Aorta (tissue), 5 donors: ENCODE measurements around the gene CCL5. TPM values are rescaled to one million over a fixed set of nuclear protein-coding genes. Genes with fewer than 3 reads are reported as not detected.

Experiments
- ATAC-seq: fragments of 200-7000 bp; cut with Tn5 transposase; one replicate; pipeline ENCODE4 v1.9.1; 2022; ENCODE audit warnings: moderate library complexity; ENCODE audit not compliant: low FRiP score
- DNase-seq, 2 donors: peaks; one replicate each; pipeline ENCODE4 v3.0.0-alpha.2; 2020
- H3K27ac ChIP-seq, 2 donors: one replicate each; pipeline ENCODE4 v1.5.1; 2013; ENCODE audit warnings: low read length in 2 of 2, mild to moderate bottlenecking in 2 of 2, moderate library complexity in 2 of 2, control low read depth in 1 of 2, inconsistent platforms in 1 of 2, low read depth in 1 of 2
- H3K27me3 ChIP-seq, 2 donors: one replicate each; pipeline ENCODE4 v1.6.1; 2013; ENCODE audit warnings: control low read depth in 1 of 2, low read length in 1 of 2, mild to moderate bottlenecking in 1 of 2, moderate library complexity in 1 of 2; ENCODE audit not compliant: insufficient read depth in 2 of 2, control insufficient read depth in 1 of 2
- H3K36me3 ChIP-seq, 2 donors: one replicate each; pipeline ENCODE4 v1.6.1; 2013; ENCODE audit warnings: control low read depth in 1 of 2, low read length in 1 of 2, mild to moderate bottlenecking in 1 of 2; ENCODE audit not compliant: insufficient read depth in 2 of 2, control insufficient read depth in 1 of 2
- H3K4me1 ChIP-seq, 2 donors: one replicate each; pipeline ENCODE4 v1.6.1; 2013; ENCODE audit warnings: low read length in 2 of 2, control low read depth in 1 of 2, mild to moderate bottlenecking in 1 of 2, moderate library complexity in 1 of 2; ENCODE audit not compliant: insufficient read depth in 2 of 2, control insufficient read depth in 1 of 2
- H3K4me3 ChIP-seq, 2 donors: one replicate each; pipeline ENCODE4 v1.5.1; 2013; ENCODE audit warnings: low read length in 2 of 2, control low read depth in 1 of 2, mild to moderate bottlenecking in 1 of 2
- H3K9me3 ChIP-seq: one replicate; pipeline ENCODE4 v1.6.1; 2013; ENCODE audit warnings: mild to moderate bottlenecking, low read length; ENCODE audit not compliant: control insufficient read depth
- WGBS, 2 donors: extraction: QIAGEN DNeasy Blood & Tissue Kit; methylation state at CpG; one replicate each; pipeline ENCODE4 v1.1.7; 2013; 5-methylcytosine and 5-hydroxymethylcytosine counted together
- intact Hi-C, 2 donors: fragments of 100-400 bp; cut with DNase I; formaldehyde crosslinking; loops; one replicate each; pipeline versions ENCODE4 v1.14.2 to v1.15.0; 2022
- polyA plus RNA-seq, 2 donors: library from polyadenylated mRNA; stranded (reverse); fragments of 200-250 nt; gene quantifications; one replicate each; pipeline ENCODE4 v1.2.3, GENCODE V29; 2013
- total RNA-seq, 2 donors: library from RNA; stranded (reverse); fragmentation: NEBNext Ultra II Directional; extraction: Animal tissue kit (Norgen Biotek cat#: 25700); gene quantifications; one replicate each; pipeline ENCODE4 v1.2.1, GENCODE V29; 2021
- donor health status: healthy with polysubstance abuse.
- donor health status: Bipolar disorder and iron deficiency.
- donor health status: DM: no; HTN: no; CAD: no.
- donor health status: DM: no; HTN: no; CAD: no.
- donor health status: DM: yes; HTN: yes; CAD: no.

Gene CCL5
- total and polyA plus RNA-seq, 4 donors, result 1.5 to 9.4 (median 7.1) TPM

- H3K36me3 ChIP-seq, result peaks cover 9 to 17% of the 10 kb centered on the region in 2 donors
- H3K27ac ChIP-seq, result no peak overlapping the region
- no peak for ATAC-seq
- no peak for DNase-seq
- WGBS, 2 donors, result 96 to 97% methylated on average over 19 of the region's 19 CpGs
- no peaks in the 10 kb centered on the region for H3K9me3 ChIP-seq
- intact Hi-C loops, result no loop called here
- no peak overlapping the region for H3K4me3 ChIP-seq
- H3K4me1 ChIP-seq, result no peaks in the 10 kb centered on the region
- no peaks in the 10 kb centered on the region for H3K27me3 ChIP-seq
Measured at GRCh38 chr17:35844547-35844946, 35.6 kb downstream of the CCL5 start.

DNA sequence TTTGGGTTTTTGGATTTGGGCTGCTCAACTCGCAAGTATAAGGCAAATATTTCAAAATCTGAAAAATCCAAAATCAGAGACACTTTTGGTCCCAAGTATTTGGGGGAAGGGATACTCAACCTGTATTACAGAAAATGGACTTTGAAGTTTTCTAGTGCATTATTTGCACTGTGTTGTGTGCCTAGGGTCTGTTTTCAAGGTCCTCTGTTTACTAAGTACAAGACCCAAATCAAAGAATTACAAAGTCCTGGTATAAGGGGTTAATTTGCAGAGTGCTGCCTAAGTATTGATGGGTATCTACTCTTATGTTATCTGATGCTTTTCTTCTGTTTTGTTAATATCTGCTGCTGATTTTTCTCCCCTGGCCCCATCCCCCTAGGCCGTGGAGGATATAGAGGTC, 36.5 kb downstream of the CCL5 start:
- intact Hi-C loops, result no loop called here
- no peaks in the 10 kb centered on the region for H3K9me3 ChIP-seq
- no peaks in the 10 kb centered on the region for H3K27me3 ChIP-seq
- no peak overlapping the region for H3K27ac ChIP-seq
- DNase-seq, result no peak
- no peak overlapping the region for H3K4me3 ChIP-seq
- no peak for ATAC-seq
- WGBS, 2 donors, result 96 to 100% methylated on average over 2 of the region's 2 CpGs
- no peaks in the 10 kb centered on the region for H3K4me1 ChIP-seq
- H3K36me3 ChIP-seq, result peaks cover 9 to 17% of the 10 kb centered on the region in 2 donors

GRCh38 chr17:35842239-35842638, 37.9 kb downstream of the CCL5 start:
- ATAC-seq (no peak), DNase-seq (no peak)
- no peak overlapping the region for H3K27ac ChIP-seq
- H3K4me1 ChIP-seq, result no peaks in the 10 kb centered on the region
- no peaks in the 10 kb centered on the region for H3K9me3 ChIP-seq
- no peak overlapping the region for H3K4me3 ChIP-seq
- intact Hi-C loops, result no loop called here
- peaks cover 2 to 14% of the 10 kb centered on the region in 2 donors for H3K36me3 ChIP-seq
- H3K27me3 ChIP-seq, result no peaks in the 10 kb centered on the region
- WGBS, 2 donors, result 97% methylated on average over 5 of the region's 5 CpGs

DNA sequence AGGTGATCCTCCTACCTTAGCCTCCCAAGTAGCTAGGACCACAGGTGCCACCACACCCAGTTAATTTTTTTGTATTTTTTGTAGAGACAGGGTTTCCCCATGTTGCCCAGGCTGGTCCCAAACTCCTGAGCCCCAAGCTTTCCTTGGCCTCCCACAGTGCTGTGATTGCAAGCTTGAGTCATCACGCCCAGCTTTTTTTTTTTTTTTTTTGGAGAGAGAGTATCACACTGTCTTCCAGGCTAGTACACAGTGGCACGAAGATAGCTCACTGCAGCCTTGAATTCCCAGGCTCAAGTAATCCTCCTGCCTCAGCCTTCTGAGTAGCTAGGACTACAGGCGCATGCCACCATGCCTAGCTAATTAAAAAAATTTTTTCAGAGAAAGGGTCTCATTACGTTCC, 38.7 kb downstream of the CCL5 start:
- Histone ChIP-seq H3K27ac (no peak overlapping the region), H3K36me3 (peaks cover 2 to 14% of the 10 kb centered on the region in 2 donors), H3K4me3 (no peak overlapping the region), H3K27me3 (no peaks in the 10 kb centered on the region), H3K9me3 (no peaks in the 10 kb centered on the region), H3K4me1 (no peaks in the 10 kb centered on the region)
- WGBS, 2 donors, result 75 to 80% methylated on average over 4 of the region's 4 CpGs
- intact Hi-C loops, result no loop called here
- ATAC-seq (no peak), DNase-seq (no peak)

- 63 to 85% methylated on average over 3 of the region's 3 CpGs for WGBS, 2 donors
- DNase-seq (no peak), ATAC-seq (no peak)
- no peak overlapping the region for H3K4me3 ChIP-seq
- intact Hi-C loops, result no loop called here
- H3K9me3 ChIP-seq, result no peaks in the 10 kb centered on the region
- H3K27ac ChIP-seq, result no peak overlapping the region
- no peaks in the 10 kb centered on the region for H3K27me3 ChIP-seq
- no peaks in the 10 kb centered on the region for H3K4me1 ChIP-seq
- peaks cover 2 to 14% of the 10 kb centered on the region in 2 donors for H3K36me3 ChIP-seq
Measured at GRCh38 chr17:35841101-35841500, 39.1 kb downstream of the CCL5 start.

GRCh38 chr17:35825206-35825605, 55.0 kb downstream of the CCL5 start:
- ATAC-seq (no peak), DNase-seq (no peak)
- H3K4me1 ChIP-seq, result no peaks in the 10 kb centered on the region
- 94 to 96% methylated on average over 1 of the region's 1 CpG for WGBS, 2 donors
- peaks cover 0 to 2% of the 10 kb centered on the region in 2 donors for H3K36me3 ChIP-seq
- H3K27me3 ChIP-seq, result no peaks in the 10 kb centered on the region
- H3K9me3 ChIP-seq, result no peaks in the 10 kb centered on the region
- no peak overlapping the region for H3K27ac ChIP-seq
- intact Hi-C loops, result no loop called here
- no peak overlapping the region for H3K4me3 ChIP-seq

Other genes starting within 250 kb of the CCL5 start
- gene RASL10B, start 148.7 kb downstream of the CCL5 start, total RNA-seq, result 1 to 10 TPM; 1.3 to 3.5 TPM
- 1 to 10 TPM in 1 of 2 donors, under 1 TPM in 1; 0.31 to 1.3 TPM for gene RASL10B, start 148.7 kb downstream of the CCL5 start, polyA plus RNA-seq
- gene GAS2L2, start 127.1 kb downstream of the CCL5 start, total RNA-seq, result not detected
- under 1 TPM in 1 of 2 donors, not detected in 1; 0.05 TPM for gene GAS2L2, start 127.1 kb downstream of the CCL5 start, polyA plus RNA-seq
- not detected for gene C17orf50, start 119.5 kb downstream of the CCL5 start, total RNA-seq
- gene C17orf50, start 119.5 kb downstream of the CCL5 start, polyA plus RNA-seq, result not detected
- gene MMP28, start 84.7 kb downstream of the CCL5 start, total RNA-seq, result 1 to 10 TPM; 4.5 to 6.4 TPM
- 1 to 10 TPM; 1.5 to 5.4 TPM for gene MMP28, start 84.7 kb downstream of the CCL5 start, polyA plus RNA-seq
- 100 to 1,000 TPM; 136 to 167 TPM for gene TAF15, start 70.9 kb downstream of the CCL5 start, total RNA-seq
- 100 to 1,000 TPM in 1 of 2 donors, 10 to 100 TPM in 1; 86.2 to 143 TPM for gene TAF15, start 70.9 kb downstream of the CCL5 start, polyA plus RNA-seq
- not detected for gene HEATR9, start 11.5 kb downstream of the CCL5 start, total RNA-seq
- not detected for gene HEATR9, start 11.5 kb downstream of the CCL5 start, polyA plus RNA-seq
- gene RDM1, start 50.4 kb upstream of the CCL5 start, total RNA-seq, result not detected
- gene RDM1, start 50.4 kb upstream of the CCL5 start, polyA plus RNA-seq, result not detected
- gene LYZL6, start 63.4 kb upstream of the CCL5 start, total RNA-seq, result not detected
- not detected for gene LYZL6, start 63.4 kb upstream of the CCL5 start, polyA plus RNA-seq
- gene CCL16, start 101.1 kb upstream of the CCL5 start, total RNA-seq, result 1 to 10 TPM; 1.1 to 1.9 TPM
- not detected for gene CCL16, start 101.1 kb upstream of the CCL5 start, polyA plus RNA-seq
- 100 to 1,000 TPM; 136 to 224 TPM for gene CCL14, start 106.4 kb upstream of the CCL5 start, total RNA-seq
- 1 to 10 TPM; 4.0 to 8.8 TPM for gene CCL14, start 106.4 kb upstream of the CCL5 start, polyA plus RNA-seq
- gene CCL15, start 121.2 kb upstream of the CCL5 start, total RNA-seq, result not detected
- 1 to 10 TPM in 1 of 2 donors, not detected in 1; 7.1 TPM for gene CCL15, start 121.2 kb upstream of the CCL5 start, polyA plus RNA-seq
- 1 to 10 TPM; 5.6 to 8.6 TPM for gene CCL23, start 137.6 kb upstream of the CCL5 start, total RNA-seq
- not detected for gene CCL23, start 137.6 kb upstream of the CCL5 start, polyA plus RNA-seq
- 10 to 100 TPM in 1 of 2 donors, 1 to 10 TPM in 1; 5.6 to 39.0 TPM for gene CCL18, start 183.9 kb upstream of the CCL5 start, total RNA-seq
- gene CCL18, start 183.9 kb upstream of the CCL5 start, polyA plus RNA-seq, result 10 to 100 TPM in 1 of 2 donors, under 1 TPM in 1; 0.64 to 53.0 TPM
- 10 to 100 TPM in 1 of 2 donors, 1 to 10 TPM in 1; 6.6 to 17.9 TPM for gene CCL3, start 209.8 kb upstream of the CCL5 start, total RNA-seq
- 10 to 100 TPM in 1 of 2 donors, 1 to 10 TPM in 1; 4.0 to 38.3 TPM for gene CCL3, start 209.8 kb upstream of the CCL5 start, polyA plus RNA-seq
- 10 to 100 TPM in 1 of 2 donors, 1 to 10 TPM in 1; 6.4 to 12.5 TPM for gene CCL4, start 223.5 kb upstream of the CCL5 start, total RNA-seq
- 10 to 100 TPM in 1 of 2 donors, 1 to 10 TPM in 1; 1.9 to 13.5 TPM for gene CCL4, start 223.5 kb upstream of the CCL5 start, polyA plus RNA-seq